HCT116 (cell line): ENCODE data around the gene IL2RG.

Experiments
- CTCF ChIP-seq, 3 experiments: fragments of 200-600 bp in 1 of 3; sonication (generic) in 1 of 3; IDR thresholded peaks in 2 of 3; conservative IDR thresholded peaks in 1 of 3; 2 replicates each; pipeline ENCODE4 v1.5.1; 2012 to 2017; ENCODE audit warnings: low read depth in 2 of 3, low read length in 2 of 3, antibody characterized with exemption in 1 of 3, borderline replicate concordance in 1 of 3, control low read depth in 1 of 3, mild to moderate bottlenecking in 1 of 3, mixed read lengths in 1 of 3, mixed run types in 1 of 3, moderate library complexity in 1 of 3; ENCODE audit not compliant: insufficient read depth in 1 of 3
- EZH2 ChIP-seq: fragments of 200-600 bp; sonication (generic); IDR thresholded peaks from 2 replicates; pipeline ENCODE4 v1.6.1; 2017; ENCODE audit warnings: antibody characterized with exemption, mixed run types
- EZH2phosphoT487 ChIP-seq: fragments of 200-600 bp; IDR thresholded peaks from 2 replicates; pipeline ENCODE4 v1.6.1; 2018; ENCODE audit warnings: antibody characterized with exemption, borderline replicate concordance
- POLR2A ChIP-seq: IDR thresholded peaks from 2 replicates; pipeline ENCODE4 v1.7.0; 2011; ENCODE audit warnings: borderline replicate concordance; ENCODE audit not compliant: insufficient read depth, insufficient read length; ENCODE audit errors: extremely low read depth
- POLR2AphosphoS5 ChIP-seq: IDR thresholded peaks from 2 replicates; pipeline ENCODE4 v1.6.1; 2011; ENCODE audit warnings: mild to moderate bottlenecking, low read depth, low read length, moderate library complexity
- SIN3A ChIP-seq: IDR thresholded peaks from 2 replicates; pipeline ENCODE4 v1.6.1; 2012; ENCODE audit warnings: low read depth
- SP1 ChIP-seq: IDR thresholded peaks from 2 replicates; pipeline ENCODE4 v1.6.1; 2012; ENCODE audit warnings: low read depth
- SRF ChIP-seq: IDR thresholded peaks from 2 replicates; pipeline ENCODE4 v1.6.1; 2012; ENCODE audit warnings: low read depth
- TCF7L2 ChIP-seq: IDR thresholded peaks from 2 replicates; pipeline ENCODE4 v1.7.0; 2011; ENCODE audit warnings: borderline replicate concordance, inconsistent platforms; ENCODE audit not compliant: insufficient read depth, insufficient read length; ENCODE audit errors: extremely low read depth
- YY1 ChIP-seq: IDR thresholded peaks from 2 replicates; pipeline ENCODE4 v1.6.1; 2011; ENCODE audit warnings: low read length, low read depth, moderate library complexity, mild to moderate bottlenecking; ENCODE audit not compliant: insufficient replicate concordance; ENCODE audit errors: extremely low read depth
- ZNF274 ChIP-seq: fragments of 200-500 bp; sonication (Bioruptor generic); IDR thresholded peaks from 2 replicates; pipeline ENCODE4 v1.6.1; 2014; ENCODE audit warnings: mild to moderate bottlenecking, low read depth, low read length, inconsistent platforms

- no peak for TF ChIP-seq EZH2phosphoT487
- TF ChIP-seq POLR2AphosphoS5: no peak
- no peak for TF ChIP-seq CTCF (IDR thresholded peaks at IDR 0.05 in 2 of 3, conservative IDR thresholded peaks at IDR 0.05 in 1 of 3; ENCODE audit: borderline replicate concordance in 1 of 3, insufficient read depth in 1 of 3, low read depth in 2 of 3, low read length in 2 of 3)
- no peak for TF ChIP-seq SRF
- TF ChIP-seq EZH2: no peak
- TF ChIP-seq ZNF274: no peak
- TF ChIP-seq SIN3A: no peak
- TF ChIP-seq TCF7L2: no peak
- TF ChIP-seq SP1: no peak
- TF ChIP-seq POLR2A: no peak
- no peak for TF ChIP-seq YY1
These were observed 20.1 kb upstream of the IL2RG start for GRCh38 chrX:71131510-71131909.
